H9 (cell line): ENCODE results near the gene CDC14A. TPM values are rescaled to one million over a fixed set of nuclear protein-coding genes. Genes with fewer than 3 reads are reported as not detected.

Experiments
- DNase-seq: peaks from one replicate; pipeline ENCODE4 v3.0.0-alpha.2; 2017
- H2AFZ ChIP-seq: one replicate; pipeline ENCODE4 v1.6.1; 2013; ENCODE audit warnings: mild to moderate bottlenecking, low read length, control low read depth, moderate library complexity
- H2AK5ac ChIP-seq: 2 replicates; pipeline ENCODE4 v1.6.1; 2013; ENCODE audit warnings: low read length, control low read depth, mixed read lengths; ENCODE audit not compliant: insufficient read length
- H2BK120ac ChIP-seq: one replicate; pipeline ENCODE4 v1.6.1; 2013; ENCODE audit warnings: low read depth, mild to moderate bottlenecking, low read length, control low read depth, inconsistent platforms; ENCODE audit not compliant: poor library complexity, severe bottlenecking
- H2BK12ac ChIP-seq: 2 replicates; pipeline ENCODE4 v1.6.1; 2013; ENCODE audit warnings: low read length, control low read depth, mixed read lengths, low read depth; ENCODE audit not compliant: insufficient read length
- H2BK15ac ChIP-seq: 2 replicates; pipeline ENCODE4 v1.6.1; 2013; ENCODE audit warnings: low read depth, low read length, control low read depth
- H2BK20ac ChIP-seq: one replicate; pipeline ENCODE4 v1.6.1; 2013; ENCODE audit warnings: low read depth, mild to moderate bottlenecking, low read length, control low read depth, inconsistent platforms; ENCODE audit not compliant: poor library complexity, severe bottlenecking
- H2BK5ac ChIP-seq: 2 replicates; pipeline ENCODE4 v1.6.1; 2013; ENCODE audit warnings: low read length, control low read depth, mixed read lengths; ENCODE audit not compliant: insufficient read length
- H3K14ac ChIP-seq: 2 replicates; pipeline ENCODE4 v1.6.1; 2013; ENCODE audit warnings: low read length, control low read depth; ENCODE audit not compliant: insufficient read depth
- H3K18ac ChIP-seq: 2 replicates; pipeline ENCODE4 v1.6.1; 2013; ENCODE audit warnings: low read depth, mild to moderate bottlenecking, mixed read lengths, low read length, control low read depth; ENCODE audit not compliant: insufficient read length
- H3K23ac ChIP-seq: 2 replicates; pipeline ENCODE4 v1.6.1; 2013; ENCODE audit warnings: low read length, control low read depth, mixed read lengths, low read depth; ENCODE audit not compliant: insufficient read length
- H3K23me2 ChIP-seq: 2 replicates; pipeline ENCODE4 v1.6.1; 2013; ENCODE audit warnings: low read depth, mild to moderate bottlenecking, mixed read lengths, low read length, control low read depth; ENCODE audit not compliant: insufficient read length, poor library complexity, severe bottlenecking
- H3K27ac ChIP-seq: 2 replicates; pipeline ENCODE4 v1.5.1; 2013; ENCODE audit warnings: low read length, control low read depth, mixed read lengths, low read depth; ENCODE audit not compliant: insufficient read length
- H3K27me3 ChIP-seq: 2 replicates; pipeline ENCODE4 v1.6.1; 2013; ENCODE audit warnings: low read length, control low read depth, inconsistent platforms; ENCODE audit not compliant: insufficient read depth
- H3K4ac ChIP-seq: 2 replicates; pipeline ENCODE4 v1.6.1; 2013; ENCODE audit warnings: low read depth, mild to moderate bottlenecking, control low read depth, inconsistent platforms, low read length, moderate library complexity
- H3K4me1 ChIP-seq: 2 replicates; pipeline ENCODE4 v1.6.1; 2013; ENCODE audit warnings: low read length, control low read depth, inconsistent platforms; ENCODE audit not compliant: insufficient read depth
- H3K4me2 ChIP-seq: 2 replicates; pipeline ENCODE4 v1.6.1; 2013; ENCODE audit warnings: low read length, control low read depth, mixed read lengths; ENCODE audit not compliant: insufficient read length, insufficient read depth
- H3K56ac ChIP-seq: 2 replicates; pipeline ENCODE4 v1.6.1; 2013; ENCODE audit warnings: low read depth, mild to moderate bottlenecking, mixed read lengths, low read length, control low read depth; ENCODE audit not compliant: insufficient read length
- H3K79me1 ChIP-seq: 2 replicates; pipeline ENCODE4 v1.6.1; 2013; ENCODE audit warnings: low read depth, mild to moderate bottlenecking, moderate library complexity, low read length, control low read depth, inconsistent platforms; ENCODE audit not compliant: insufficient read depth, poor library complexity, severe bottlenecking
- H3K79me2 ChIP-seq: 2 replicates; pipeline ENCODE4 v1.6.1; 2013; ENCODE audit warnings: low read length, control low read depth, inconsistent platforms; ENCODE audit not compliant: insufficient read depth
- H3K9ac ChIP-seq: 2 replicates; pipeline ENCODE4 v1.6.1; 2013; ENCODE audit warnings: low read length, control low read depth, mixed read lengths; ENCODE audit not compliant: insufficient read length; ENCODE audit errors: extremely low read depth
- H3K9me3 ChIP-seq: one replicate; pipeline ENCODE4 v1.6.1; 2013; ENCODE audit warnings: low read depth, low read length, inconsistent platforms; ENCODE audit not compliant: control insufficient read depth
- H3T11ph ChIP-seq: one replicate; pipeline ENCODE4 v1.6.1; 2013; ENCODE audit warnings: mild to moderate bottlenecking, low read length, control low read depth, inconsistent platforms
- H4K20me1 ChIP-seq: one replicate; pipeline ENCODE4 v1.6.1; 2013; ENCODE audit not compliant: control insufficient read depth, insufficient read length, insufficient read depth
- H4K5ac ChIP-seq: 2 replicates; pipeline ENCODE4 v1.6.1; 2013; ENCODE audit warnings: low read depth, mild to moderate bottlenecking, mixed read lengths, low read length, control low read depth; ENCODE audit not compliant: insufficient read length
- H4K8ac ChIP-seq: replicated peaks from 2 replicates; pipeline ENCODE4 v1.6.1; 2013; ENCODE audit warnings: low read length, control low read depth, mixed read lengths, low read depth; ENCODE audit not compliant: insufficient read length
- H4K91ac ChIP-seq: 2 replicates; pipeline ENCODE4 v1.6.1; 2013; ENCODE audit warnings: low read depth, mild to moderate bottlenecking, moderate library complexity, mixed read lengths, low read length, control low read depth; ENCODE audit not compliant: insufficient read length
- H3K27ac Mint-ChIP-seq, 3 experiments: 2 replicates in 2 of 3; 3 replicates in 1 of 3; pipeline ENCODE4 v1.8.0; 2020 to 2021; ENCODE audit warnings: mixed read lengths in 3 of 3, mild to moderate bottlenecking in 1 of 3, moderate library complexity in 1 of 3
- H3K27me3 Mint-ChIP-seq: 2 replicates; pipeline ENCODE4 v1.8.0; 2021; ENCODE audit warnings: low read depth, mild to moderate bottlenecking, moderate library complexity, mixed read lengths
- H3K36me3 Mint-ChIP-seq, 3 experiments: 2 replicates in 2 of 3; 3 replicates in 1 of 3; pipeline ENCODE4 v1.8.0; 2020 to 2021; ENCODE audit warnings: low read depth in 3 of 3, mixed read lengths in 3 of 3; ENCODE audit not compliant: insufficient read depth in 1 of 3
- H3K4me1 Mint-ChIP-seq, 2 experiments: 2 replicates each; pipeline ENCODE4 v1.8.0; 2020; ENCODE audit warnings: mixed read lengths in 2 of 2
- H3K4me3 Mint-ChIP-seq, 2 experiments: 2 replicates in 1 of 2; 3 replicates in 1 of 2; pipeline ENCODE4 v1.8.0; 2020 to 2021; ENCODE audit warnings: mild to moderate bottlenecking in 2 of 2, mixed read lengths in 2 of 2, moderate library complexity in 1 of 2
- H3K9me3 Mint-ChIP-seq, 2 experiments: 2 replicates in 1 of 2; 3 replicates in 1 of 2; pipeline ENCODE4 v1.8.0; 2020; ENCODE audit warnings: mild to moderate bottlenecking in 2 of 2, mixed read lengths in 2 of 2, moderate library complexity in 1 of 2
- WGBS: extraction: QIAGEN DNeasy Blood & Tissue Kit; methylation state at CpG from one replicate; pipeline ENCODE4 v1.1.7; 2013; ENCODE audit warnings: missing lambda C conversion rate, low lambda C conversion rate, mixed read lengths; ENCODE audit not compliant: insufficient read length; ENCODE audit errors: extremely low coverage; 5-methylcytosine and 5-hydroxymethylcytosine counted together
- total RNA-seq: library from RNA; stranded (reverse); gene quantifications from 2 replicates; pipeline ENCODE4 v1.2.1, GENCODE V29; 2021
- TF ChIP-seq, protein P1 (sequence below): fragments of 200-600 bp; sonication (generic); conservative IDR thresholded peaks from 3 replicates; pipeline ENCODE4 v1.8.0; 2021; ENCODE audit warnings: antibody characterized with exemption, mild to moderate bottlenecking

The CDC14A gene
- total RNA-seq, 1 experiment from 2014 or later, result 8.9 TPM

- Mint-ChIP-seq H3K27me3 (no peaks in the 10 kb centered on the region; the same call in none of the 2 replicates), H3K4me3 (no peak overlapping the region), H3K4me1 (no peaks in the 10 kb centered on the region; a peak in 1 of 4 replicates), H3K36me3 (peaks cover 0 to 5% (median 0%) of the 10 kb centered on the region in 3 experiments; a peak in 1 of 7 replicates), H3K9me3 (peaks cover 1 to 5% of the 10 kb centered on the region in 2 experiments; a peak in 4 of 5 replicates), H3K27ac (no peak overlapping the region)
- TF ChIP-seq, protein P1, sequence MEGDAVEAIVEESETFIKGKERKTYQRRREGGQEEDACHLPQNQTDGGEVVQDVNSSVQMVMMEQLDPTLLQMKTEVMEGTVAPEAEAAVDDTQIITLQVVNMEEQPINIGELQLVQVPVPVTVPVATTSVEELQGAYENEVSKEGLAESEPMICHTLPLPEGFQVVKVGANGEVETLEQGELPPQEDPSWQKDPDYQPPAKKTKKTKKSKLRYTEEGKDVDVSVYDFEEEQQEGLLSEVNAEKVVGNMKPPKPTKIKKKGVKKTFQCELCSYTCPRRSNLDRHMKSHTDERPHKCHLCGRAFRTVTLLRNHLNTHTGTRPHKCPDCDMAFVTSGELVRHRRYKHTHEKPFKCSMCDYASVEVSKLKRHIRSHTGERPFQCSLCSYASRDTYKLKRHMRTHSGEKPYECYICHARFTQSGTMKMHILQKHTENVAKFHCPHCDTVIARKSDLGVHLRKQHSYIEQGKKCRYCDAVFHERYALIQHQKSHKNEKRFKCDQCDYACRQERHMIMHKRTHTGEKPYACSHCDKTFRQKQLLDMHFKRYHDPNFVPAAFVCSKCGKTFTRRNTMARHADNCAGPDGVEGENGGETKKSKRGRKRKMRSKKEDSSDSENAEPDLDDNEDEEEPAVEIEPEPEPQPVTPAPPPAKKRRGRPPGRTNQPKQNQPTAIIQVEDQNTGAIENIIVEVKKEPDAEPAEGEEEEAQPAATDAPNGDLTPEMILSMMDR, result no peak
- Histone ChIP-seq H3K14ac (no peak overlapping the region), H2AFZ (no peak overlapping the region), H2BK5ac (no peak overlapping the region), H3K9ac (no peak overlapping the region), H4K8ac (no peak overlapping the region), H3K4ac (no peak overlapping the region), H2AK5ac (no peak overlapping the region), H3K56ac (no peak overlapping the region), H2BK120ac (no peak overlapping the region), H2BK20ac (no peak overlapping the region), H3K23me2 (no peaks in the 10 kb centered on the region), H3K4me2 (no peak overlapping the region), H3K79me2 (no peaks in the 10 kb centered on the region), H3T11ph (no peak overlapping the region), H3K9me3 (no peaks in the 10 kb centered on the region), H4K5ac (no peak overlapping the region), H3K27ac (no peak overlapping the region), H3K4me1 (no peaks in the 10 kb centered on the region), H2BK15ac (no peak overlapping the region), H3K23ac (no peak overlapping the region), H2BK12ac (no peak overlapping the region), H3K27me3 (no peaks in the 10 kb centered on the region), H4K20me1 (no peaks in the 10 kb centered on the region), H4K91ac (no peak overlapping the region), H3K79me1 (no peaks in the 10 kb centered on the region), H3K18ac (no peak overlapping the region)
- WGBS, result no CpG with 5 or more reads among the region's 3 CpGs
- DNase-seq, result no peak
Measured at GRCh38 chr1:100565533-100565932, 213.2 kb downstream of the CDC14A start.
